ENCODE results near the gene EVC.

DNA sequence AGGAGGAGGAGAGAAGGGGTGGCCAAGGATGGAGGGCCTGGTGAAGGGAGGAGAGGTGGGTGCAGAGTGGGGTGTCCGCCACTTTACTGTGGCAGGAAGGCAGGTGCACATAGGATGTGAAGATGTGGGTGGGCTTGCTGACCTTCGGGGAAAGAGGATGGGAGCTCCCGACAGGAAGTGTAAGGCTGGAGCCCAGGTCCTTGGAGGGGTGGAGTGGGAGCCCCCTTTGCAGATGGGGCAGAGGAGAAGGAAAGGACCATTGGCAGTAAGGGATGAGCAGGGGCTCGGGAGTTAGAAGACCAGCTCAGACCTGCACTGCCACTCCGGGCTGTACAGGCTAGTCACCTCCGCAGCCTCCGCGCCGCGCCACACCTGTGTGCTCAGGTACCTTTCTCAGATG is 89.5 kb downstream of the EVC start:
- no peak for TF ChIP-seq CTCF (IDR thresholded peaks at IDR 0.05; ENCODE audit: borderline replicate concordance, extremely low read depth, low read length, poor library complexity, severe bottlenecking)
- no peak for TF ChIP-seq EZH2 (IDR thresholded peaks at IDR 0.05; ENCODE audit: borderline replicate concordance, low read depth, low read length, severe bottlenecking)
